NCI-H226 (cell line): Measurements from ENCODE around the gene PIEZO1.
"Not testable (repeated sequence)": the region's sequence is repeated elsewhere in the genome, so short reads cannot be mapped to it uniquely, and the experiment has no call there.

Experiments
- DNase-seq: peaks from one replicate; pipeline ENCODE4 v3.0.0-alpha.2; 2015

The PIEZO1 gene

GRCh38 chr16:88781140-88782077, 3.6 kb downstream of the PIEZO1 start:
- no peak for DNase-seq

- DNase-seq, result no peak
Measured at GRCh38 chr16:88780142-88781062, 4.6 kb downstream of the PIEZO1 start.

DNA sequence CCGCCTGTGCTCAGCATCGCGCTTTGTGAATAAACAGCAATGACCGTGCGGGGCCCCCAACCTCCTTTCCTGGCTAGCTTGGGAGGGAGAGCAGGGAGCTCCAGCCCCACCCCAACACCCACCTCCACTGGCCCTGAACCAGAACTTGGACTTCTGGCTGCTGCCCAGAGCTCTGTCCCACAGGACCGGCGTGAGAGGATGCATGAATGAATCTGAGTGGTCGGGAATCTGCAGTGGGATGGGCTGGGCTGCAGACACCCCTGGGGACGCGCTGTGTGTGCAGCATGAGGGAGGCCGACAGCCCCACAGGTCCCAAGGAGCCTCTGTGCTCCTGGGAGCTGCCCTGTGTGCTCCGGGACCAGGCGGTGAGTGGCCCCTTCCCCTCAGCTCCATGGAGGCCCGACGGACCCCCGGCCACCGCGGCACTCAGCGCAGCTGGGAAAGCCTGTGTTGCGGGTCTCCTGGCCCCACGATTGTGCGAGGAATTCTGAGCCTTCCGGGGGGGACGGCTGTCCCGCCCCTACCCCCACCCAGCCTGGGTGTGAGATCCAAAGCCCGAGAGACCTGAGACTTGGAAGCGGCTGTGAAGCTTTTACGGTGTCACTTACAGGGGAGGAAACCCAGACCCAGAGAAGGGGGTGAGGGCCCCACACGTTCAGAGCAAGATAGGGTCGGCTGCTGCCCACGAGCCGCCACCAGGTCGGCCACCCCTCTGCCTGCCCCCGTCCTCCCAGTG, 5.4 kb downstream of the PIEZO1 start:
- no peak for DNase-seq

- DNase-seq, result no peak
Measured at GRCh38 chr16:88778541-88779065, 6.4 kb downstream of the PIEZO1 start.

GRCh38 chr16:88778271-88778525, 6.8 kb downstream of the PIEZO1 start:
- DNase-seq, result no peak

DNA sequence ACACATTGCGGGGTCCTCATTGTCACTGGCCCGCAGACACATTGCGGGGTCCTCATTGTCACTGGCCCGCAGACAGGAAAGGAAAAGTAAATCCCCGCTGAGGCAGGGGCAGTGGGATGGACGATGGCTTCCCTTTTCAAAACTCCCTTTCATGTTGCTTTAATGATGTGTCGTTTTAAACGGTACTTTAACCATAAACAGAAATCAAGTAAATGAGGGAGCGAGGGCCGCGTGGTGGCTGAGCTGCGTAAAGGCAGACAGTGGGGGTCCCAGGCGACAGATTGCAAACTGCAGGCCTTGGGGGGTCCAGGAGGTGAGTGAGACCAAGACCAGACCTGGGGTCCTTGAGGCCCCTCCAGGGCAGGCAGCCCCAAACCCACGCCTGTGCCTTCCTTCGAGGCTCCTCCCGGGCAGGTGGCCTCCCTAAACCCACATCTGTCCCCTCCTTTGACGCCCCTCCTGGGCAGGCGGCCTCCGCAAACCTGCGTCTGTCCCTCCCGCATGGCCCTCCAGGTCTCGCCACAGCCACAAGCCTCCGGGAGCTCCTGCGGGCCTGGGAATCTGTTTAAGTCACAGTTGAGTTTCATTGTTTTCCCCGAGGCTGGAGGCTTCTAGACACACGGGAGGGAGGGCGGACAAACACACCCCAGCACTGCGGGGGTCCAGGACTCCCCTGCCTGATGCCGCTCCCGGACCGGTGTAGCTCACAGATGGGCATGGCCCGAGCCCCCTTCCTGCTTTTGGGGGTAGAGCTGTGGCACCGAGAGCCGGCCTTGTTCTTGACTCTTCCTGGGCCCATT, 7.3 kb downstream of the PIEZO1 start:
- no peak for DNase-seq

DNA sequence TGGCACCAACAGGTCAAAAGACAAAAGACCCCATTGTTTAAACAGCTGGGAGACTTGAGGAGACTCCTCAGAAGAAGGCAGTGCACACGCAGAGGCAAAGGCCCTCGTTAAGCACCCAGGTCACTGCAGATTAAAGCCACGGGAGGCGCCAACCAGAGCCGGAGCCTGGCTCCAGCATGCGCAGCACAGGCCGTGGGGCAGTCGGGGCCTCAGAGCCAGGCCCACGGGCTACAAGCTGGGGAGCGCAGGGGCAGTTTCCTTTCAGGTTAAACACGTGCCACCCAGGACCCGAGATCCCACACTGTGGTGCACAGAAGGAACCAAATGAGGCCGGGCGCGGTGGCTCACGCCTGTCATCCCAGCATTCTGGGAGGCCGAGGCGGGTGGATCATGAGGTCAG, 9.2 kb downstream of the PIEZO1 start:
- DNase-seq, result no peak

DNA sequence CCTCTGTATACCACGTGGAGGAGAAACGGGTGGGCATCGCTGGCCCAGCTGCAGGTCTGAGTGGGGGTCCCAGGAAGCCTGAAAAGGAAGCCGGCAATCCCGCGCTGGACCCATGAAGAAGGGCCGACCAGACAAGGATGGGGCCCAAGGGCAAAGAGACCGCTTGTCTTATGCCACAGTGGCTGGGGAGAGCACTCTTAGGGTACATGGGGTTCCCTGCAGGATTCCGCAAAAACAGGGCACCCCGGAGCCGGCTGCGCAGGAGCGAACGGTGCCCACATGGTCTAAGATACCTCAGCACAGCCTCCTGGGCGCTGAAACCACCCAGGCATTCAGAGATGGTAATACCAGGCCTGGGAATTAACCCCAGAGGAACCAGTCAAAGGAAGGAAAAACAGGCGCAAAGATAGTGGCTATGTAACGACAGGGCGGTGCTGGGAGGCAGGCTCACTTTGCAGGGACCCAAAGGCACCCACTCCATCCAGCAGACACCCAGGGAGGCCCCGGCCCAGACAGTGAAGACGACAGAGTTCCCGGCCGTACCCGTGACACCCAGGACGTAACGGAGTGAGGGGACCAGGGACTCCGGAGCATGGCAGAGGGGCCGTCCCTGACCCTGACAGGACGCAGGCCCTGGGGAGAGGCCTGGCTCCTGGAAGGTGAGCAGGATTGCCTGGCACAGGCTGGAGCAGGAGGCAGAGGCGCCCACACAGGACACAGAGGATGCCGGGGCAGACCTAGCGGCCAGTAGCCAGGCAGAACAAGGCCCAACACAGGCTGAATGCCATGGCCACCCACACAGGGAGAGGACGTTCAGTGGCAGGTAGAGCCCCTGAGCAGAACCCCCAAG, 10.3 kb downstream of the PIEZO1 start:
- no peak for DNase-seq

GRCh38 chr16:88773812-88774291, 11.2 kb downstream of the PIEZO1 start:
- DNase-seq, result peak; percentile 55

- peak; percentile 28 for DNase-seq
Measured at GRCh38 chr16:88772871-88773811, 11.9 kb downstream of the PIEZO1 start.

GRCh38 chr16:88771781-88772180, 13.2 kb downstream of the PIEZO1 start:
- not testable (repeated sequence) for DNase-seq

DNA sequence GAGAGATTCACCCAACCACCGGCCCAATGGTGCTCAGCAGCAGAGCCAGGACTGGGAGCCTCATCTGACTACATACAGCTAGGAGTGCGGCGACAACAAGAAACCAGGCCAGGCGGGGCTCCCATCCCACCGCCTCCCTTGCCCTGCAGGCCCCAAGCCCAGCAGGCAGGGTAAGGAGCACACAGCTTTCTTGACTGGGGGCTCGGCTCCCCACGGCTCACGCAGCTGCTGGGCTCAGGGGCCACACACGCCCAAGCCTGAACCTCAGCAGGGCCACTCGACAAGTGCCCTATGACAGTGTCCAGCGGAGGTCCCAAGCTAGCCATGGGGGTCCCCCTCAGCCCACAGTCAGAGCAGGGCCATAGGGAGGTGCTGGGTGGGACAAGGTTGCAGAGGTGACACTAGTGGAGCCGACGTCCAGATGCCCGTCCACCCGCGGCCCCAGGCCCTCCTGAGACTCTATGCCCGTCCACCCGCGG, 13.7 kb downstream of the PIEZO1 start:
- no peak for DNase-seq

DNA sequence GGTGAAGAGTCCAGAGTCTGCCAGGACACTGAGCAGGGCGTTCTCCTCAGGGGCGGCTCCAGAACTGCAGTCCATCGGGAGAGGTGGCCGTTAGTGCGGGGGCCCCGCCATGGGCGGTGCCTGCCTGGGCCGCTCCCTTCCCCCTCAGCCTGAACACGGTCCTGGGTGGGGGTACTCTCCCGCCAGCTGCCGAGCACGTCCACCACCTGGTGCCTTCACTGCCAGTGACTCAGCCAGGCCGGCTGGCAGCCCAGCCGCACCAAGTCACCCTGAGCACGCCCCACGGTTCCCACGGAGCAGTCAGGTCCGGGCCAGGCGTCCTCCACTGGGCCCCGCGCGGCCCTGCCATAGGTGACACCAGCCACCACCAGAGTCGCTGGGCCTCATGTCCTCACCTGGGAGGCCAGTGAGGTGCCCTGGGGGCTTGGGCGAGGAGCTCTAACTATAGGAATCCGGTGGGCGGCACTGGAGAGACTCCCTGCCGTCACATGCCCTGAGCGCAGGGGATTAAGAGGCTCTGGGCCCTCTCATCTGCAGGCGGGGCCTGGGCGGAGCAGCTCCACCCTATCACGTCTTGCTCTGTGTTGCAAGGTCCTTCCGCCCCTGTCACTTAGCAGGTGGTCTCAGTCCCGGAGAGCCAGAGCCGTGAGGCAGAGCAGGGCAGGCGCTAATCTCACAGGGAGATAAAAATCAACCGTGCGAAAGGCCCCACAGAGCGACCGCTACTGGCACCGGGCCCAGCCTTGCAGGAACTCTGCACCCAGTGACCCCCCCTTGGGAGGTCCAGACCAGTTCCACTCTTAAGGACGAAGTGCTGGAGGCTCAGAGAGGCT, 14.3 kb downstream of the PIEZO1 start:
- DNase-seq, result peak; percentile 48

- DNase-seq, result no peak
Measured at GRCh38 chr16:88769617-88770460, 15.2 kb downstream of the PIEZO1 start.

DNA sequence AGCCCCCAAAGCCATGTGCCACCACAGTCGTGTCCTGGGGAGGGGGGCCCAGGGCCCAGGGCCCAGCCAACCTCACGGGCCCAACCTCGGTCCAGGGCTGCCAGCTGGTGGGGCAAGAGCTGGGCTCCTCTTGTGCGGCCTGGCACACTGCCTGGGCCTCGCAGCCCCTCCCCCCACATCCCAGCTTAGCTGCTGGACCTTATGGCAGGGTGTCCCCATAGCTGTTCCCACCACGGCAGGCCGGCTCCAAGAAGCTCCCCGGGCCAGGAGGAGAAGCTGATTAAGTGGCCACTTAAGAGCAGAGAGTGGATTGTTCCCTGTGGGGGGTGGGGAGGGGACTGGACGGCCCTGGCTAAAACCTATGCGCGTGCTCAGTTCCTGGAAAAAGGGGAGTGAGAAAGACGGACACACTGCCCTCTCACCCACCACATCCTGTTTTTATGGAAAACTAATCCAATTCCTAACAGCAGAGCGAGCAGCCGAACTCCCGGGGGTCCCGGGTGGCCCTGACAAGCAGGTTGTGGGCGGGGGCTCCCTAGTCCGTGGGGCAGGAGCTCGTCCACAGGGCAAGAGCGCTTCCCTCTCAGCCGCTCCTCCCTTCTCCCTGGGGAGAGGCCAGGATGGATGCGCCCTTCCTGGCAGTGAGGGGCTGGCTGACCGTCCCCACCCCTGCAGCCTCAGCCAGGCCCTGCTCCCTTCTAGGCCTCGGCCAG, 16.8 kb downstream of the PIEZO1 start:
- no peak for DNase-seq

GRCh38 chr16:88767546-88768070, 17.4 kb downstream of the PIEZO1 start:
- no peak for DNase-seq

GRCh38 chr16:88766975-88767374, 18.0 kb downstream of the PIEZO1 start:
- no peak for DNase-seq
